Activated CD4-positive, alpha-beta T cell treated with anti-CD3 and anti-CD28 coated beads, Interleukin-2, amount 10 ng/mL, durations not matched to agents 7 days and 5 days (primary cell): ENCODE data around the gene SAP130. TPM values are rescaled to one million over a fixed set of nuclear protein-coding genes. Genes with fewer than 3 reads are reported as not detected.
"Not testable (repeated sequence)": the region's sequence is repeated elsewhere in the genome, so short reads cannot be mapped to it uniquely, and the experiment has no call there.

Experiments used
- CTCF ChIA-PET: fragments of 350-600 bp; sonication (Branson Sonifier 250); formaldehyde crosslinking; loops from one replicate; lab custom pipeline; 2021; ENCODE audit warnings: antibody characterized with exemption; lab: Charles Lee
- POLR2A ChIA-PET: fragments of 350-600 bp; sonication (Branson Sonifier 250); formaldehyde crosslinking; loops from one replicate; lab custom pipeline; 2021; ENCODE audit warnings: antibody characterized with exemption; lab: Charles Lee
- DNase-seq: peaks from one replicate; pipeline ENCODE4 v3.0.0-alpha.2; 2020
- H3K27ac Mint-ChIP-seq: one replicate; pipeline ENCODE4 v1.8.0; 2021; ENCODE audit warnings: mild to moderate bottlenecking, moderate library complexity, mixed read lengths
- H3K27me3 Mint-ChIP-seq: one replicate; pipeline ENCODE4 v1.8.0; 2021; ENCODE audit warnings: mixed read lengths
- H3K36me3 Mint-ChIP-seq: one replicate; pipeline ENCODE4 v1.8.0; 2021; ENCODE audit warnings: low read depth, mixed read lengths
- H3K4me1 Mint-ChIP-seq: one replicate; pipeline ENCODE4 v1.8.0; 2021; ENCODE audit warnings: mixed read lengths
- H3K4me3 Mint-ChIP-seq: one replicate; pipeline ENCODE4 v1.8.0; 2021; ENCODE audit warnings: mild to moderate bottlenecking, moderate library complexity, mixed read lengths
- H3K9me3 Mint-ChIP-seq: one replicate; pipeline ENCODE4 v1.8.0; 2021; ENCODE audit warnings: mixed read lengths
- total RNA-seq, 2 experiments: library from RNA; stranded (reverse); gene quantifications; one replicate each; pipeline ENCODE4 v1.2.3, GENCODE V29; 2021

SAP130 gene
- total RNA-seq, 2 experiments from 2014 or later, result 36.8 to 39.1 TPM

DNA sequence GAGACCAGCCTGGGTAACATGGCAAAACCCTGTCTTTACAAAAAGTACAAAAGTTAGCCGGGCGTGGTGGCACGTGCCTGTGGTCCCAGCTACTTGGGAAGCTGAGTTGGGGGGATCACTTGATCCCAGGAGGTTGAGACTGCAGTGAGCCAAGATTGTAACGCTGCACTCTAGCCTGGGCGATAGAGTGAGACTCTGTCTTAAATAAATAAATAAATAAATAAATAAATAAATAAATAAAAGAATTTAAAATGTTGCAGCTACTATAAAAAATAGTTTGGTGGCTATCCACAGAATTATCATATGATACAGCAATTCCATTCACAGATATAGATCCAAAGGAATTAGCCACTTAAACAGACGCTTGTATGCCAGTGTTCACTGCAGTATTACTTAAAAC lies 92.5 kb downstream of the SAP130 start:
- no peaks in the 10 kb centered on the region for H3K36me3 Mint-ChIP-seq
- no peaks in the 10 kb centered on the region for H3K9me3 Mint-ChIP-seq
- H3K27ac Mint-ChIP-seq, result no peak overlapping the region
- no peaks in the 10 kb centered on the region for H3K4me1 Mint-ChIP-seq
- no peak overlapping the region for H3K4me3 Mint-ChIP-seq
- H3K27me3 Mint-ChIP-seq, result no peaks in the 10 kb centered on the region
- POLR2A ChIA-PET, result no interaction called here
- DNase-seq, result no peak
- CTCF ChIA-PET, result no interaction called here

DNA sequence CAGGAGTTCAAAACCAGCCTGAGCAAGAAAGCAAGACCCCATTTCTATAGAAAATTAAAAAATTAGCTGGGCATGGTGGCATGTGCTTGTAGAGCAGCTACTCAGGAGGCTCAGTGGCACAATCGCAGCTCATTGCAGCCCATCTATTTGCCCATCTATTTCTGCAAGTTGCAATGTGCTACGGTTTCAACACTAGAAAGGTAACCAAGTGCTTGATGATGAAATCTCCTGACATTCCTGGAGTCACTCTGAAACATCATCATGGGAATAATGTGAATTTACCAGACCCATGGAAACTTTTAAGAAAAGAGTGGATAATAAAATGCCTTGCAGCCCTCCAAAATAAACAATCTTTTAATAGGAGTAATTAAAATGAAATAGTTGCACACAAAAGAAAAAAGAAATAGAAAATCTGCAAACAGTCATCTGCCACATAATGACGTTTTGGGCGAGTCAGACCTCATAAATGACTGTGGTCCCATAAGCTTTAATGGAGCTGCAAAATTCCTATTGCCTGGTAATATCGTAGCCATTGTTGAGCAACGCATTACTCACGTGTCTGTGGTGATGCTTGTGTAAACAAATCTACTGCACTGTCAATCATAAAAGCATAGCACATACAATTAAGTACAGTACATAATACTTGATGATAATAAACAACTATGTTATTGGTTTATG lies 95.5 kb downstream of the SAP130 start:
- no peaks in the 10 kb centered on the region for H3K4me1 Mint-ChIP-seq
- no peaks in the 10 kb centered on the region for H3K27me3 Mint-ChIP-seq
- H3K36me3 Mint-ChIP-seq, result no peaks in the 10 kb centered on the region
- POLR2A ChIA-PET, result no interaction called here
- H3K4me3 Mint-ChIP-seq, result no peak overlapping the region
- CTCF ChIA-PET, result no interaction called here
- no peak overlapping the region for H3K27ac Mint-ChIP-seq
- DNase-seq, result no peak
- H3K9me3 Mint-ChIP-seq, result no peaks in the 10 kb centered on the region

DNA sequence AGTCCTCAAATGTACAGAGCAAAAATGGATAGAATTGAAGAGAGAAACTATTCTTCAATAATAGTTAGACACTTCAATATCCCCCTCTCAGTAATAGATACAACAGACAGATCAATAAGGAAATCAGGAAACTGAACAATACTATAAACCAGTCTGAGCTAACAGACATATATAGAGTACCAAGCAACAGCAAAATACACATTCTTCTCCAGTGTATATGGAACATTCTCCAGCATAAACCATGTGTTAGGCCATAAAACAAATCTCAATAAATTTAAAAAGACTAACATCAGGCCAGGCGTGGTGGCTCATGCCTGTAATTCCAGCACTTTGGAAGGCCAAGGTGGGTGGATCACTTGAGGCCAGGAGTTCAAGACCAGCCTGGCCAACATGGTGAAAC lies 98.4 kb downstream of the SAP130 start:
- Mint-ChIP-seq H3K27ac (no peak overlapping the region), H3K27me3 (no peaks in the 10 kb centered on the region), H3K4me1 (no peaks in the 10 kb centered on the region), H3K9me3 (peaks cover 2% of the 10 kb centered on the region), H3K36me3 (no peaks in the 10 kb centered on the region), H3K4me3 (no peak overlapping the region)
- no peak for DNase-seq
- ChIA-PET CTCF (no interaction called here), POLR2A (no interaction called here)

DNA sequence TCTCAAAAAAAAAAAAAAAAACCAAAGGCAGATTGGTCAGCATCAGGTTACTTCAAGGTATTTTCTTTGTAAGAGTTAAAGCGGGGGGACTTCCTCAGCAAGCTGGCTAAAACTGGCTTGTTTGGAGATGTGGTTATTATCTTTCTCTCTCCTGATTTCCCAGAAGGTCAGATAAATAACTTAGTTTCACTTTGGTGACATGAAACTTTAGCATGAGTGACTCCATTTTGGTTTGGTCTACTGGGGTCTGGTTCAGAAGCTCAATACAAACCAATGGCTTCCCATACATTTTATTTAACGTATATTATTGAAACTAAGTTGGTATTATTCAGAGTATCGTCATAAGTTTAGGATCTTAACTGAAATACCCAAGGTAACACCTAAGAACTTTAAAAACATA lies 100.5 kb downstream of the SAP130 start:
- CTCF ChIA-PET, result interaction anchor here (0.6 to 0.7 kb wide), 2 partner anchors 46 to 92 kb away, joined by 4 read pairs; no protein-coding TSS in a partner anchor

DNA sequence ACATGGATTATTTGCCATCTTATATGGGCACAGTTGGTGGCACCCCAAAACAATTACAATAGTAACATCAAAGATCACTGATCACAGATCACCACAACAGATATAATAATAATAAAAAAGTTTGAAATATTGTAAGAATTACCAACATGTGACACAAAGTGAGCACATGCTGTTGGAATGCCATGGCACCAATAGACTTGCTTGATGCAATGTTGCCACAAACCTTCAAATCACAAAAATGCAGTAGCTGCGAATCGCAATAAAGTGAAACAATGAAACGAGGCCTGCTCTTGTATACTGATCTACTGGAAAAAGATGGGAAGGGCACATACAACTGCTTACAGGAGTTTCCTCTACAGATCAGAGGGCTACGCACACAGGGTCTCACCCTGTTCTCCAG lies 109.9 kb downstream of the SAP130 start:
- Mint-ChIP-seq H3K36me3 (no peaks in the 10 kb centered on the region), H3K4me1 (no peaks in the 10 kb centered on the region), H3K27me3 (no peaks in the 10 kb centered on the region), H3K4me3 (no peak overlapping the region), H3K9me3 (no peaks in the 10 kb centered on the region), H3K27ac (no peak overlapping the region)
- ChIA-PET POLR2A (no interaction called here), CTCF (no interaction called here)
- DNase-seq, result no peak

More for the DNA sequence above, 100.5 kb downstream of the SAP130 start:
- no peaks in the 10 kb centered on the region for H3K27me3 Mint-ChIP-seq
- no peak for DNase-seq
- H3K27ac Mint-ChIP-seq, result no peak overlapping the region
- POLR2A ChIA-PET, result no interaction called here
- no peaks in the 10 kb centered on the region for H3K36me3 Mint-ChIP-seq
- peaks cover 2% of the 10 kb centered on the region for H3K9me3 Mint-ChIP-seq
- H3K4me1 Mint-ChIP-seq, result no peaks in the 10 kb centered on the region
- H3K4me3 Mint-ChIP-seq, result no peak overlapping the region

DNA sequence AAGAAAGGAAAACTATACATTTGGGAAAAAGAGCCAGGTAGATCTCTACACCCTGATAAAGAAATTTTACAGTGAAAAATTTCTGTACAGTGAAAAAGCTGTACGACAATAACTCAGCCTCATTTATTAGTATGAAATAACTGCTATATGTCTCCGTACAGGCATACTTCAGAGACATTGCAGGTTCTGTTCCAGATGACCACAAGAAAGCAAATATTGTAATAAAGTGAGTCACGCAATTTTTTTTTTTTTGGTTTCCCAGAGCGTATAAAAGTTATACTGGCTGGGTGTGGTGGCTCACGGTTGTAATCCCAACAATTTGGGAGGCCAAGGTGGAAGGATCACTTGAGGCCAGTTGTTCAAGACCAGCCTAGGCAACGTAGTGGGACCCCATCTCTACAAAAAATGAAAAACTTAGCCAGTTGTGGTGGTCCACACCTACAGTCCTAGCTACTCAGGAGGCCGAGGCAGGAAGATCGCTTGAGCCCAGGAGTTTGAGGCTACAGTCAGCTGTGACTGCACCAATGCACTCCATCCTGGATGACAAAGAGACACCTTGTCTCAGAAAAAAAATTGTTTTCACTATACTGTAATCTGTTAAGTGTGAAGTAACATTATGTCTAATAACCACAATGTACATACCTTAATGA lies 113.9 kb downstream of the SAP130 start:
- CTCF ChIA-PET, result no interaction called here
- no peak overlapping the region for H3K4me3 Mint-ChIP-seq
- no peaks in the 10 kb centered on the region for H3K27me3 Mint-ChIP-seq

DNA sequence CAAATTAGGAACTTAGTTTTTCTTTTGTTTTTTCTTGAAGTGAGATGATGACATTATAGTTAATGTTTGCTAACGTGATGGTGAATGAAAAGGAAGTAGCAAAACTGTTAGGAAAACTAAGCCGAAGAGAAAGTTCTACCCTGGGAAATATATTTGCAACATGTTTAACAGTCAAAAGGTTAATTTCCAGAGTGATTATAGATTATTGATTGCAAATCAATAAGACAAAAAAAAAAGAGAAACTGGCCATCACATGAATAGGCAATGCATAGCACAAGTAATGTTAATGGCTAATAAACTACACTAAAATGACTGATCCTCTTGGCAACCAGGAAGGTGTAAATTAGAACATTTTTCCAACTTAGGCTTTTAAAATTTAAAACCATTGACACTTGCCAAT lies 116.1 kb downstream of the SAP130 start:
- ChIA-PET POLR2A (no interaction called here), CTCF (interaction anchor here (0.6 kb wide), 1 partner anchor 47 kb away, joined by 5 read pairs; no protein-coding TSS in a partner anchor)
- no peak overlapping the region for H3K4me3 Mint-ChIP-seq
- no peaks in the 10 kb centered on the region for H3K36me3 Mint-ChIP-seq
- peaks cover 3% of the 10 kb centered on the region for H3K27me3 Mint-ChIP-seq
- no peaks in the 10 kb centered on the region for H3K9me3 Mint-ChIP-seq
- DNase-seq, result no peak
- no peaks in the 10 kb centered on the region for H3K4me1 Mint-ChIP-seq
- H3K27ac Mint-ChIP-seq, result no peak overlapping the region

More for the DNA sequence above, 113.9 kb downstream of the SAP130 start:
- no peaks in the 10 kb centered on the region for H3K36me3 Mint-ChIP-seq
- no peak overlapping the region for H3K27ac Mint-ChIP-seq
- no peak for DNase-seq
- POLR2A ChIA-PET, result interaction anchor here (0.5 kb wide), 1 partner anchor 620 kb away, joined by 3 read pairs; the partner anchor contains the start of gene ERCC3
- no peaks in the 10 kb centered on the region for H3K4me1 Mint-ChIP-seq
- no peaks in the 10 kb centered on the region for H3K9me3 Mint-ChIP-seq

DNA sequence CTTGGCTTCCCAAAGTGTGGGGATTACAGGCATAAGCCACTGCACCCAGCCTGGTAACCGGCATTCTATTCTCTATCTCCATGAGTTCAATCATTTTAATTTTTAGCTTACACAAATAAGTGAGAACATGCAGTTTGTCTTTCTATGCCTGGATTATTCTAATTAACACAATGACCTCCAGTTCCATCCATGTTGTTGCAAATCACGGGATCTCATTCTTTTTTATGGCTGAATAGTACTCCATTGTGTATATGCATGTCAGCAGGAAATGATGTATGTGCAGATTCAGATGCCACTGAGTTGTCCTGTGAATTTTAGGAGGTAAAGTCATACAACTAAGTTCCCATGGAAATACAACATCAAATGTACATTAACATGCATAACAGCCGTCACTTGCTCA lies 117.4 kb downstream of the SAP130 start:
- POLR2A ChIA-PET, result no interaction called here
- CTCF ChIA-PET, result no interaction called here
- H3K4me3 Mint-ChIP-seq, result no peak overlapping the region
- H3K9me3 Mint-ChIP-seq, result no peaks in the 10 kb centered on the region
- H3K36me3 Mint-ChIP-seq, result no peaks in the 10 kb centered on the region
- no peak for DNase-seq
- H3K27me3 Mint-ChIP-seq, result peaks cover 3% of the 10 kb centered on the region
- no peak overlapping the region for H3K27ac Mint-ChIP-seq
- H3K4me1 Mint-ChIP-seq, result no peaks in the 10 kb centered on the region

DNA sequence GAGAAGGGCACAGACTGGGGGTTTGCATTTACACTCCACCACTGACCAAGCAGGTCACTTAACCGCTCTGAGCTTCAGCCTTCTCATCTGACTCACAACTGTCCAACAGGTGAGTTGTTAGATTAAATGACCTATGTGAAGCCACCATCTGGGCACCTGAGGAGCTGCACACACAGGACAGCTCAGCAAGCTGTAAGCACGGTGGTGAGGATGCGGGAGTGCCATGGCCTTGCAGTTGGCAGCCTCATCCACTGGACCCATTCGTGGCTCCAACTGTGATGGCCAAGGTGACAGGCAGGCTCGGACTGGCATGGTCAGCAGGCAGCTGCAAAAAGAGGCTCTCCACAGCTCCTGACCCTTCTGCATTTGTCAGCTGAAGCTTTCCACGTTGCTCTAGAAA lies 118.8 kb downstream of the SAP130 start:
- H3K4me3 Mint-ChIP-seq, result no peak overlapping the region

DNA sequence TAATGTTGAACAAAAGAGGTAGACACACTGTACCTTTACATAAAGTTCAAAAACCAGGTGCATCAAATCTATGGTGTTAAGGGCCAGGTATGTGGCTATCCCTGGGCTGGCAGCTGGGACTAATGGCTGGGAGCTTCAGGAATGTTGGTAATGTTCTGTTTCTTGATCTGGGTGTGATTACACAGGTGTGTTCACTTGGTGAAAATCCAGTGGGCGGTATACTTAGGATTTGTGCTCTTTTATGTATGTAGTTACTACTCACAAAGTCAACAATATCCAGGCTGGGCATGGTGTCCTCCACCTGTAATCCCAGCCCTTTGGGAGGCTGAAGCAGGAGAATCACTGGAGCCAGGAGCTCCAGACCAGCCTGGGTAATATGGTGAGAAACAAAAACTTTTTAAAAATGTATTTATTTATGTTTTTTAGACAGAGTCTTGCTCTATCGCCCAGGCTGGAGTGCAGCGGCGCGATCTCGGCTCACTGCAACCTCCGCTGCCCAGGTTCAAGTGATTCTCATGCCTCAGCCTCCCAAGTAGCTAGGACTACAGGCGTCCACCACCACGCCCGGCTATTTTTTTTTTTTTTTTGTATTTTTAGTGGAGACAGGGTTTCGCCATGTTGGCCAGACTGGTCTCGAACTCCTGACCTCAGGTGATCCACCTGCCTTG lies 120.0 kb downstream of the SAP130 start:
- CTCF ChIA-PET, result interaction anchor here (0.6 to 1.2 kb wide), 2 partner anchors 43 to 1036 kb away, joined by 3 read pairs; no protein-coding TSS in a partner anchor
- H3K9me3 Mint-ChIP-seq, H3K4me3 Mint-ChIP-seq, H3K27me3 Mint-ChIP-seq, H3K4me1 Mint-ChIP-seq, POLR2A ChIA-PET, DNase-seq, H3K27ac Mint-ChIP-seq, H3K36me3 Mint-ChIP-seq: not testable (repeated sequence)

More for the DNA sequence above, 118.8 kb downstream of the SAP130 start:
- no peaks in the 10 kb centered on the region for H3K9me3 Mint-ChIP-seq
- H3K27me3 Mint-ChIP-seq, result peaks cover 3% of the 10 kb centered on the region
- H3K36me3 Mint-ChIP-seq, result no peaks in the 10 kb centered on the region
- no peak overlapping the region for H3K27ac Mint-ChIP-seq
- H3K4me1 Mint-ChIP-seq, result no peaks in the 10 kb centered on the region
- no peak for DNase-seq
- ChIA-PET CTCF (interaction anchor here (0.5 to 1.2 kb wide), 3 partner anchors 8 to 41 kb away, joined by 3 to 5 read pairs (median 3); no protein-coding TSS in a partner anchor), POLR2A (no interaction called here)

DNA sequence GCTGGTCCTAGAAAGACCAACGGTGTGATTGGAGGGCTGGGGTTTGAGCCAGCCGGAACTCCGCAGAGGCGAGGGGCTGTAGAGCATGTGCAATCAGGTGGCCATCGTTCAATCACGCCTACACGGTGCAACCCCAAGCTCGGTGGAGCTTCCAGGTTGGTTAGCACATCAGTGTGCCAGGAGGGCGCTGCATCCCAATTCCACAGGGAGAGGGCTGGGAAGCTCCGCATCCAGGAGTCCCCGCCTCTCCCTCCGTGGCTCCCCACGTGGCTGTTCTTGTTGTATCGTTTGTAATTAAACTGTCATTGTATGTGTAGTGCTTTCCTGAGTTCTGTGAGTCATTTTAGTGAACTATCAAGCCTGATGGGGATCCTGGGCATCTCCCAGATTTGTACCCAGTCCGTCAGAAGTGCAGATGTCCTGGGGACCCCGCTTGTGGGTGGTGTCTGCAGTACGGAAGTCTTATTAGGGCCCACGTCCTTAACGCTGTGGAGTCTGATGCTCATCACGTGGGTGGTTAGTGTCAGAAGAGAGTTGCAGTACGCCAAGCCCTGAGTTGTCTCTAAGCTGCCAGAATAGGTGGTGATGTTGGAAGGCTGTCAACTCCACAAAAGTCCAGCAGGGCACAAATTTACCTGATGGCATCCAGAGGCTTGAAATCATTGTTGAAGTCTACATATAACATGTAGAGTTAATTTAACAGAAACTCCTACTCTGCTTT lies 121.5 kb downstream of the SAP130 start:
- Mint-ChIP-seq H3K27me3 (peaks cover 3% of the 10 kb centered on the region), H3K4me3 (no peak overlapping the region), H3K9me3 (no peaks in the 10 kb centered on the region), H3K4me1 (no peaks in the 10 kb centered on the region), H3K36me3 (no peaks in the 10 kb centered on the region), H3K27ac (no peak overlapping the region)
- DNase-seq, result no peak
- POLR2A ChIA-PET, result no interaction called here
- CTCF ChIA-PET, result interaction anchor here (1.4 kb wide), 1 partner anchor 55 kb away, joined by 3 read pairs; no protein-coding TSS in a partner anchor

DNA sequence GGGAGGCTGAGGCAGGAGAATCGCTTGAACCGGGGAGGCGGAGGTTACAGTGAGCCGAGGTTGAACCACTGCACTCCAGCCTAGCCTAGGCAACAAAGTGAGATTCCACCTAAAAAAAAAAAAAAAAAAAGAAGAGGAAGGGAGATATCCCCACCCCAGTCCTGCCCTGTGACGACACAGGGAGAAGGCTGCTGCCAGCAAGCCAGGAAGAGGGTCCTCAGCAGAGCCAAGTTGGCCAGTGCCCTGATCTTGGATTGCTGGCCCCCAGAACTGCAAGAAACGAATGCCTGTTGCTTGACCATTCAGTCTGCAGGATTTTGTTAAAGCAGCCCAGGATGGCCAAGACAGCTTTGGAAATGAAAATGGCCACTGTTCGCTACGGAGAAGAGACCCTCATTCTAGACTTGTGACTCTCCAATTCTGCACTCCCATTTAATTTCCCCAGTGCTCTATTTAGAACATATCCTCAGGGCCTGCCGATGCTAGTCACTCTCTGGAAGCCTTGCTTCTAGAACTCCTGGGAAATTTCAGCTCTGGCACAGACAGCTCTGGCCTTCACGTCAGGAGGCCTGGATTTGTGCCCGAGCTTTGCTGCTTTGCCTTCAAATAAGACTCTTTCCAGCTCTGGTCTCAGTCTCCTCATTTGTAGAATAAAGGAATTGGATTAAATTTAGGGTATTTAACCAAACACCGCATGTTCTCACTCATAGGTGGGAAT lies 126.4 kb downstream of the SAP130 start:
- Mint-ChIP-seq H3K4me3 (no peak overlapping the region), H3K27me3 (no peaks in the 10 kb centered on the region), H3K27ac (no peak overlapping the region), H3K9me3 (no peaks in the 10 kb centered on the region), H3K36me3 (no peaks in the 10 kb centered on the region), H3K4me1 (no peaks in the 10 kb centered on the region)
- POLR2A ChIA-PET, result no interaction called here
- CTCF ChIA-PET, result interaction anchor here (1.1 kb wide), 1 partner anchor 8 kb away, joined by 3 read pairs; no protein-coding TSS in a partner anchor
- no peak for DNase-seq
